CD4-positive, alpha-beta T cell treated with Interleukin-10 for 1 hour (primary cell): ENCODE data around the gene GABBR1.

Experiments used
- DNase-seq: peaks from one replicate; pipeline ENCODE4 v3.0.0-alpha.2; 2020

Gene GABBR1

DNA sequence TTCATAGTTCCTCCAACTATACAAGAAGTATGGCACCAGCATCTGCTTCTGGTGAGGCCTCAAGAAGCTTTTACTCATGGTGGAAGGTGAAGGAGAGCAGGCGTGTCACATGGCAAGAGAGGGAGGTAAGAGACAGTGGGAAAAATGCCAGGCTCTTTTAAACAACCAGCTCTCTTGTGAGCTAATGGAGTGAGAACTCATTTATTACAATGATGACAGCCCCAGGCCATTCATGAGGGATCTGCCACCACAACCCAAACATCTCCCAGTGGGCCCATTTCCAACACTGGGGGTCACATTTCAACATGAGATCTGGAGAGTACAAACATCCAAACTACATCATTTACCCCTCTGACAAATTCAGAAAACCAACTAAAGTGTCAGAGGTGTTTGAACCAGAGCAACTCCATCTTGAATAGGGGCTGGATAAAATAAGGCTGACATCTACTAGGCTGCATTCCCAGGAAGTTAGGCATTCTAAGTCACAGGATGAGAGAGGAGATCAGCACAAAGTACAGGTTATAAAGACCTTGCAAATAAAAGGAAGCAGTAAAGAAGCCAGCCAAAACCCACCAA, 71.3 kb downstream of the GABBR1 start:
- no peak for DNase-seq

DNA sequence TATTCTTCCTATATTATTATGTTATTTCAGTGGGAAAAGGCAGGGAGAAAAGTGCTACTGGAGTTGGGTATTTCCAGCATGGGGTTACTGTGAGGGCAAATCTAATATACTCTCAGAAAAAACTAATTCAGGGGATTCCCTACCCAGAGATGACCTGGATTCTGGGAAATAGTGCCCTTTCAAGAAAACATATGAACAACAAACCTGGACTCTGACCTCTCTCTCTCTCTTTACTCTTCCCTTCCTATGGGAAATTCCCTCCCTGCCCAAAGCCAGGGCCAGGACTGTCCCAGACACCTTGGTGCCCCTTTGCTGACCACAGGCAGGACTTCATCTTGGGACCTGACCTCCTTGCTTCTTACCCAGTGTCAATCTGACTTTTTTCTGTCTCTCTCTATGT, 71.9 kb downstream of the GABBR1 start:
- no peak for DNase-seq

DNA sequence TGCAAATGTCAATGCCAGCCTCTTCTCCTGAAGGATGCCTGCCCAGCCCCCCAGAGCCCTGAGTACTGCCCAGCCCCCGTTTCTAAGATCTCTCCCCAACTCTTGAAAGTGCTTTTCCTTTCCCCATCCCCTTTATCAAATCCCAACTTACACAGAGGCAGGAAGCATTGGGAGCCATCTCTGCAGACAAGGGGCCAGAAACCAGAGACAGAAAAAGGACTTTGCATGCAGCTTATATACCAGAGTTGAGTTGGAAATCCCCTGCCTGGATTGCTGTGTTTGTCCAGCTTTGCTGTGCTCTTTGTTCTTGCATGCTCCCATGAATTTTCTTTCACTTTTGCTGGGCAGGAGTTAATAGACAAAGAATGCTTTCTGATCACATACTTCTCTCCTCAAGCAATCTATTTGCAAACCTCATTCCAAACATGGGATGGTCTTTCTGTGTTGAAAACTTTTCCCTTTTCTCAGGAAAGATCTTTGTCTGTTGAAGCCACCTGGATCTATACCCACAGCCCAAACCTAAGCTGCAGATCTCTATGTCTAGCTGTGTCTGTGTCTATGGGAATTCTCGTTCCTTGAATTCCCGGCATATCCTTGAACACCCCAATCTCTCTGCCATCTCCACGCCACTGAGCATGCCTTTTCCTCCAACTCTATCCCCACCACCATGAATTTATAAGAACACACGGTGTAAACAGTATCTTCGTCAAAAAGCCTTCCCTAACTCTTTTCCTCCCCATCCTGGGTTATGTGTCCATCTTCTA, 73.3 kb downstream of the GABBR1 start, which contains the start of gene UBD:
TSS of gene UBD (minus strand) at position 209 of the 764 bp plus-strand sequence. CDS start at position 178, 31 bp downstream.
- DNase-seq = no peak

DNA sequence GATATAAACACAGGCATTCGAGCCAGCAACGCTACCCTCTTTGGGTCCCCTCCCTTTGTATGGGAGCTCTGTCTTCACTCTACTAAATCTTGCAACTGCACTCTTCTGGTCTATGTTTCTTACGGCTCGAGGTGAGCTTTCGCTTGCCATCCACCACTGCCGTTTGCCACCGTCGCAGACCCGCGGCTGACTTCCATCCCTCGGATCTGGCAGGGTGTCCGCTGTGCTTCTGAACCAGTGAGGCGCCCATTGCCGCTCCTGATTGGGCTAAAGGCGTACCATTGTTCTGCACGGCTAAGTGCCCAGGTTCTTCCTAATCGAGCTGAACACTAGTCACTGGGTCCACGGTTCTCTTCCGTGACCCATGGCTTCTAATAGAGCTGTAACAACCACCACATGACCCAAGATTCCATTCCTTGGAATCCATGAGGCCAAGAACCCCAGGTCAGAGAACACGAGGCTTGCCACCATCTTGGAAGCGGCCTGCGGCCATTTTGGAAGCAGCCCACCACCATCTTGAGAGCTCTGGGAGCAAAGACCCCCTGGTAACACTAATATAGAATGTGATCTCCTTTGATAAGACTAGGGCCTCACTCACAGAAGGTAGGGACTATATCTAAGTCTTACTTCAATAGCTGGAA, 74.4 kb downstream of the GABBR1 start:
- no peak for DNase-seq

DNA sequence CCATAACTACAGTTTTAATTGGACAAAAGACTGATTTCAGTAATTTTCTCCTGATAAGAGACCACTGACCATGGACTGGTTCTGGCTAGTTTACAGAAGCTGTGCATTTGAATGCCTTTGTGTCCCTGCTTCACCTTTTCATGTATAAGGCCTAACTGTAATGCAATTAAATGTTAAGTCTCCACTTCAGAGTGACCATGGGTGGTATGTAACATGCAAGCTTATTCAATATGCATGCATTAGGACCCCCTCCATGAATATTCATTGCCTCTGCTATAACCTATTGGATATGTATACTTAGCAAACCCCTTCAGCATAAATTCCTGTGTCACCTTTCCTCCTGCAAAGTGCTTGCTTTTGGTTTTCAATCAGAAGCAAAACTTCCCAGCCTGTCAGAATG, 75.7 kb downstream of the GABBR1 start:
- no peak for DNase-seq

DNA sequence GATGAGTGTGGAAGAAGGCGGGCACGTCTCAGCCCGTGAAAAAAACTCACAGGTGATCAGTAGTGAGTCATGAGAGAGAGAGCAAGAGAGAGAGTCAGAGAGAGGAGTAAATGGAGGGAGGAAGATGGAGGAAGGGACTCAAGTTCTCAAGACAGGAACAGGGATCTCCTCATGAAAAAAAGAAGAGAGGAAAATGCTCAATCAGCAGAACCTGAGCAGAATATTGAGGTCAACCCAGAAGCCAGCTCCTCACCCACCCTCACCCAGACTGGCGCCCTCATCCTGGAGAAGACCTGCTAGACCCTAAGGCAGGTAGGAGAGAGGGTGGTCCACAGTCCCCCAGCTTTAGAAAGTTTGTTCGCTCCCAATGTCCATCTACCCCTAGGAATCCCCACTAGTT, 78.2 kb downstream of the GABBR1 start:
- no peak for DNase-seq

DNA sequence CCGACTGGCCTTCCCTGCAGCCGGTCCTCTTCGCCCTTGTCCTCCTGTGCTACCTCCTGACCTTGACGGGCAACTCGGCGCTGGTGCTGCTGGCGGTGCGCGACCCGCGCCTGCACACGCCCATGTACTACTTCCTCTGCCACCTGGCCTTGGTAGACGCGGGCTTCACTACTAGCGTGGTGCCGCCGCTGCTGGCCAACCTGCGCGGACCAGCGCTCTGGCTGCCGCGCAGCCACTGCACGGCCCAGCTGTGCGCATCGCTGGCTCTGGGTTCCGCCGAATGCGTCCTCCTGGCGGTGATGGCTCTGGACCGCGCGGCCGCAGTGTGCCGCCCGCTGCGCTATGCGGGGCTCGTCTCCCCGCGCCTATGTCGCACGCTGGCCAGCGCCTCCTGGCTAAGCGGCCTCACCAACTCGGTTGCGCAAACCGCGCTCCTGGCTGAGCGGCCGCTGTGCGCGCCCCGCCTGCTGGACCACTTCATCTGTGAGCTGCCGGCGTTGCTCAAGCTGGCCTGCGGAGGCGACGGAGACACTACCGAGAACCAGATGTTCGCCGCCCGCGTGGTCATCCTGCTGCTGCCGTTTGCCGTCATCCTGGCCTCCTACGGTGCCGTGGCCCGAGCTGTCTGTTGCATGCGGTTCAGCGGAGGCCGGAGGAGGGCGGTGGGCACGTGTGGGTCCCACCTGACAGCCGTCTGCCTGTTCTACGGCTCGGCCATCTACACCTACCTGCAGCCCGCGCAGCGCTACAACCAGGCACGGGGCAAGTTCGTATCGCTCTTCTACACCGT, 79.5 kb downstream of the GABBR1 start:
- DNase-seq = peak; percentile 9

DNA sequence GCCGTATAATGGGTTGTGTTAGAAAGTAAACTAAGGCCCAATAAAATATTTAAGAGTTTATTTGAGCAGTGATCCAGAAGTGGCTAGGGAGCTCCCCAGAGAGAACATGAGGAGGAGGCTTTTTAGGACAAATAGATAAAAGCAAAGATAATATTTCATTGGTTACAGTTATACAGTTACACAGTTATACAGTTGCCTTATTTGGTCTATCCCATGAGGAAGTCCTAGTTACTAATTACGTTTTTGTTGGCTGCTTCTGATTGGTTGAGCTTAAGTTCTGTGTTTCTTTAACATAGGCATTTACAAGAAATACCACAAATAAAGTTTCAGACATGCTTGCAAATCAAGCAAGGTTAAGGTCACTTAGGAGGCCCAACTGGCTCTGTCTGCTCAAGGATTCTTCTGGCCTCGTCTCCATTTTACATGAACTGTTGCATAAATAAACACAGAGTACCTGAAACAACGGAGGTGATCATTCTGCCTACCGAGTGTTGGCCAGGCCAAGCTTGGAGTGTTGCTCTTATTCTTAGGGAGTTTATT, 80.4 kb downstream of the GABBR1 start:
- peak; percentile 81 for DNase-seq

DNA sequence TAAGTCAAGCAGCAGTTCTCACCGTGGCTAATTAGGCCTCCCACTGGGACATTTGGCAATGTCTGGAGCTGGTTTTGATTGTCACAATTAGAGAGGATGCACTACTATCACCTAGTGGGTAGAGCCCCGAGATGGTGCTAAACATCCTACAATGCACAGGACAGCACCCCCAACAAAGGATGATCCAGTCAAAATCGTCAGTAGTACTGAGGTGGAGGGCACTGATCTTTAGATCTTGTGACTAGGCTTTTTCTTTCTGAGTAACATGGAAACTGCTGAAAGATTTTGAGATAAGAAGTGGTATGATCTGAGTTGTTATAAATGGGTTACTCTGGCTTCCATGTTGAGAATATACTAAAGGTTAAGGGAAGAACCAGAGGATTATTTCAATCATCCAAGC, 85.4 kb downstream of the GABBR1 start:
- DNase-seq = no peak

DNA sequence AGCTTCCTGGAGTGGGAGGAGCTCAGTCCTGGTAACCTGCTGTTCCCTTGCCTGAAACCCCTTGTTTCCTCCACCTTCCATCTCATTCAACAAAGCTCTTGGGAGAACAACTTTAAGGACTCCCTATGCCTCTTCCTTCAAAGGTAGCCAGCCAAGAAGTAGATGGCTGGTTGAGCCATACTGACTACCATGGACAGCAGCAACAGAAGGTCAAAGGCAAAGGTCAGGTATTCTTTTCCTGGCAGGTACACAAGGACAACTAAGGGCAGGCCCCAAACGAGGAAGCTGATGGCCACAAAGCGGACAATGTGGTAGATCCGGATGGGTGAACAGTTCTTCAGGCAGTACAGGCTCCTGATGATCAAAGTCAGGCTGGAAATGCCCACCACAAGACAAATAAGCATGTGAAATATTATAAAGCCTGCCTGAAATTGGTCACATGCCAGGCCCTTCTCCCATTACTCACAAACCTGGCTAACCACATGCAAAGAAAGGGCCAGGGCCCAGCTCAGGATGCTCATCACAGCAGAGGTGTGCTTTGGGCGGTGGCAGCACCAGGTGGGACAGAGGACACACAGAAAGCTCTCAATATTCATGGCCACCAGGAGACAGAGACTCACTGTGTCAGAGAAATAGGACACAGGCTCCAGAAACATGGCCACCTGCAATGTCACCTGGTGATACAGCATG, 95.1 kb downstream of the GABBR1 start:
- no peak for DNase-seq

DNA sequence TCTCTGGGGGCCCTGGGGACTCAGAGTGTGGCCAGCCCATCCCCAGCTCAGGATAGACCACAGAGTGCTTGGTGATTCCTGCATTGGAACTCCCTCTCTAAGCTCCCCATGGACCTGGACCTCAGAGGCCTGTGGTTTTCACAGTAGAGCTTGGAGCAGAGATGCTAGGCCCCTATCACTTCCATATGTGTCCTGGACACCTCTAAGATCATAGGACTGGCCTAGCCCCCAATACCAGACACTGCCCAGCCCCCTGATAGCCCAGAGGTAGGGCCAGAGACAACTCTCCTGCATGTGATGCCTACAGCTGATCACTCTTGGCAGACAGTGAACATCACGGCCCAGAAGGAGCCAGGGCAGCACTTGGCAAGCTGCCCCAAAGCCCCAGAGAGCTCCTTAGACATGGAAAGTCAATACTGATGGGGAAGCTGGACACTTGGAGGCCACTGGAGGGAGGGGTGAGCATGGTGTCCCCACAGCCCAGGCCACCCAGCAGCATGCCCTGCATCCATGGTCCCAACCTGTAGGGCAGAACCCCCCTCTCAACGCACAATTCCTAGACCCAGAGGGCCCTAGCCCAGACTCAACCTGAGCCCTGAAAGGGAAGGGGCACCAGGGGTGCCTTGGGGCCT, 100.5 kb downstream of the GABBR1 start:
- DNase-seq = no peak

DNA sequence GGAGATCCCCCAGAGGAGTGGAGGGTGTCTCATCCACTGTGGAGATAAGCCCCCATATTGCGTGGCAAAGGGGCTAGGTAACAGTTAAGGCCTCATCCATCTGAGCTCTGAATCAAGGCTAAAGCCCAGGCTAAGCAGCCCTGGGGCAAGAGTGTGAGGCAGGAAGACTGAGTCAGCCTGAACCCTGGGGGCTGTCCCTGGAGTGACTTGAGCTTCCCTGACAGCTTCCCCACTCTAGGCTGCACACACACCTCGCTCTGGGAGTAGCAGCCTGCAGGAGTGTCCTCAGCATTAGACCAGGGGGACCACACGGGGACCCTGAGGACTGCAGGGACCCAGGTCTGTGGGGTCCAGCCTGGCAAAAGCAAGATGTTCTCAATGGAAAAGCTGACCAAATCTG, 101.3 kb downstream of the GABBR1 start:
- DNase-seq = no peak

DNA sequence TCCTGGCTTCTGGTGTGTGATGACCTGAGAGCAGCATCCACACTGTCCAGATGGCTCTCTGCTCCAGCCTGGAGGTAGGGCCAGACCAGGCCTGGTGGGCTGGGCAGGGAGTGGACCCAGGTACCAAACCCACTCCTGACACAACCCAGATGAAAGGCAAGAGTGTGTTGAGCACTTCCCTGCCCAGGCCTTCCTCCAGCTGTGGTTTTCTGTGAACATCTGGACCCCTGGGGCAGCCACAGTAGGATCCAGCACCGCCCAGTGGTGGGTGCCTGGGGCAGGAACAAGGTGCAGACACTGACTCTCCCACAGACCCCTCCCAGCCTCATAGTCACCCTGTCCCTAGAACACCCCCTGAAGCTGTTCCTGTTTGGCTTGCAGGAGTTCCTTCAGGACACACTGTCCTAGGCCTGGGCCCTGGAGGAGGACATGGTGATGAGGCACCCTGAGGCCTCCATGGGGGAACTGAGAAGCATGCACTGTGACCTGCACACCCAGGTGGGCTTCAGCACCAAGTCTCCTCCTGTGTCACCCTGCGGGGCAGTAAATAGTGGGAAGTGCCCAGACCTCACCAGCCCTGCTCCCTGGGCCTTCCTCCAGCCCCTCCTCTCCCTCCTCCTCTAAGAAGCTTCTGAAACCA, 102.2 kb downstream of the GABBR1 start:
- DNase-seq = no peak

DNA sequence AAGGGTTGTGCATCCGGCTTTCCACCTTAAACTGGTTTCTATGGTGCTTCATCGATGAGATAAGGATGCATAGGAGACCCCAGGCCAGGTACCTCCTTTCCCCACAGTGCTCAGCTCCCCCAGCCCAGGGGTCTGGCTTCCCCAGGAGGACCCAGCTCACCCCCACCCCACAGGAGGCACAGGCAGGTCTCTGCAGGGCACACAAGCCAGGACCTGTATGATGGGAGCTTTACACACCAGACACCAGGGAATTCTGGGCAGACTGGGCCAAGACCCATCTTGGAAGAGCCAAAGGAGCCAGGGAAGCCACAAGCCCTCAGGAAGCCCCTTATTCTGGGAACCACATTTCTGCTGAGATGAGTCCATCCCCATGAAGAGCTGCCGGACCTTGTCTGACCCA, 103.0 kb downstream of the GABBR1 start:
- no peak for DNase-seq

DNA sequence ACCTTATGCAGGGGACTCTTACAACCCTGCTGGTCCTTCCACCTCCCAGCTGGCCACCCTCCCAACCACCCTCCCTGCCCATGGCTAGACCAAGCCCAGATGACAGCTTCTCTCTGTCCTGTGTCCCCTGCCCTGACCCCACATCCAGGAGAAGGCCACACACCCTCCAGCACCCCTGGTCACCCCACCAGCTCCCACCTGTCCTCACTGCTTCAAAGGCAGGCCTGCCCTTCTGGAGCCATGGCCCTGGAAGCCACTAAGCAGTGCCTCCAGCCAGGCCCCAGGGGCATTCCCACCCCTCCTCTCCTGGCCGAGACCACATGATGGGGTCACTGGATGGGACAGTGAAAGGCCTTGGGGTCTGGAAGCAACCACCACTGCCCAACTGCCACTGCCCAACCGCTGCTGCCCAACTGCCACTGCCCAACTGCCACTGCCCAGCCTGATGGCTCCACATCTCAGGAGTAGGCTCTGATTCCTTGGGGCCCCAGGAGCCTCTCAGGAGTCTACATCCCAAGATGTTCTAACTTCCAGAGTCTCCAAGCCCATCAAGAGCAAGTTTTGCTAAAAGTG, 103.9 kb downstream of the GABBR1 start:
- DNase-seq = no peak

DNA sequence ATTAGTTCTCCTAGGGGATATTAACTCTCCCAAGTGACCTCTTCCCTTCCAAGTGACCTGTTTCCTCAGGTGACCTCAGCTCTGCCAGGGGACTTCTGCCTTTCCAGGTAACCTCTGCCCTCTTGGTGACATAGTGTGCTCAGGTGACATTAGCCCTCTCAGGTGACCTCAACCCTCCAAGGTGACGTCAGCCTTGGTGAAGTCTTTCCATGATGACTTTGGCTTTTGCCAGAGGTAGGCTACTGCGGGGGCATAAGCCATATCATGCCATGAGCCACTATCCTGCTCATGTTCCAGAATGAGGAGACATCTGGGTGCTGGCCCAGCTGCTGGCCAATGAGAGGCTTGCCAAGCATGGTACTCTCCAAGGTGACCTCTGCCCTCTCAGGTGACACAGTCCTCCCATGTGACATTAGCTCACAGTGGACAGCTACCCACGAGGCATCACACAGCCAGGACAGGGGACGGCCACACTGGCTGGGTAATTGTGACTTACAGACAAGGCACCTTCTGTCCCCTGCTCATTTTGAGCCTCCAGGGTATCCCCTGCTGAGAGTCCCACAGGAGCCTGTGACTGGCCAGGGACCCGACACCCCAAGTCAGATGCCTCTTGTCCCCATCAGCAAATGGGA, 104.6 kb downstream of the GABBR1 start:
- DNase-seq = no peak

DNA sequence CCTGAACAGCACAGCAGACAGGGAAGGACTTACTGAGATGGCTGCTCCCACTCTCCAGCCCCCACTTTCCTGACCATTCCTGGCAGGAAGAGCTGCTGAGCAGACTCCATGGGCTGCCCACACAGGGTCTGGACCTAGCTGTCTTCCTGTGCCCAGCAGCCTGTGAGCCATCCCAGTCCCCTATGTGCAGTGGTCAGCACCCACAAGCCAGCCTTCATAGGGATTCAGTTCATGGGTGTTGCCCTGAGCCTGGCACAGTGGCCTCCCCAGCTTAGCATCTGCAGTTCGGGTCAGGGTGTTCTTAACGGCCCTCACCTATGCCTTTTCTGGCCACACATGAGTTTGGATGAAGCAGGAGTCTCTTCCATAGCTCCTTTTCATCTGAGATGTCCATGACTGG, 105.4 kb downstream of the GABBR1 start:
- no peak for DNase-seq

DNA sequence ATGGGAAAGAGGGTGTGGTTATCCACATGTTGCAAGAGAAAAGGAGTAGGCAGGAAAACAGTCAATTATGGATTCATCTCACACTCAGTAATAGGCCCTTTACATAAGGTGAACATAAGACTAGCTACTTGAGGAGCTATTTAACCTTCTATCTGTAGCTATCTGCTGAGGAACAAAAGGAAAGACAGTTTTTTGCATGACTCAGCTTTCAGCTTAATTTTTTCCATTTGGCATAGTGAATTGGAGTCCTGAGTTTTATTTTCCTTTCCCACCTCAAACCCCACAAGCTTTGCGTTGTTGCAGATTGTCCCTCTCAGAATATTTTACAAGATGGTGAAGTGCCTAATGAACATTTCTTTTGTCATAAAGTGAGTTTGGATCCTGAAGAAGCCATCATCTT, 105.9 kb downstream of the GABBR1 start:
- DNase-seq = no peak

DNA sequence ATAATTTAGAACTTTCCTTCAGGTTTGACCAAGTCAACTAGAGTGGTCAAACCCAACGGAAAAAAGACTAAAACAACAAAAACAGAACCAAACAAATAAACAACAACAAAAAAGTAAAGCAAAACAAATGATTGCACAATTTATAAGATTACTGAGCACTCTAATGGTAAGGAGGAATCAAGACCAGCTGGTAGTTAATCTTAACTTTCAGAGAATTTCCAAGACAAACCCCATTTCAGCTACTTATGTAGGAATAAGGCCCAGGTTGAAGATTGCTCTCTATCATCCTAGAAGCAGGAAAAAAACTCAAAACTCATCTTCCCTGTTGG, 107.7 kb downstream of the GABBR1 start:
- no peak for DNase-seq

DNA sequence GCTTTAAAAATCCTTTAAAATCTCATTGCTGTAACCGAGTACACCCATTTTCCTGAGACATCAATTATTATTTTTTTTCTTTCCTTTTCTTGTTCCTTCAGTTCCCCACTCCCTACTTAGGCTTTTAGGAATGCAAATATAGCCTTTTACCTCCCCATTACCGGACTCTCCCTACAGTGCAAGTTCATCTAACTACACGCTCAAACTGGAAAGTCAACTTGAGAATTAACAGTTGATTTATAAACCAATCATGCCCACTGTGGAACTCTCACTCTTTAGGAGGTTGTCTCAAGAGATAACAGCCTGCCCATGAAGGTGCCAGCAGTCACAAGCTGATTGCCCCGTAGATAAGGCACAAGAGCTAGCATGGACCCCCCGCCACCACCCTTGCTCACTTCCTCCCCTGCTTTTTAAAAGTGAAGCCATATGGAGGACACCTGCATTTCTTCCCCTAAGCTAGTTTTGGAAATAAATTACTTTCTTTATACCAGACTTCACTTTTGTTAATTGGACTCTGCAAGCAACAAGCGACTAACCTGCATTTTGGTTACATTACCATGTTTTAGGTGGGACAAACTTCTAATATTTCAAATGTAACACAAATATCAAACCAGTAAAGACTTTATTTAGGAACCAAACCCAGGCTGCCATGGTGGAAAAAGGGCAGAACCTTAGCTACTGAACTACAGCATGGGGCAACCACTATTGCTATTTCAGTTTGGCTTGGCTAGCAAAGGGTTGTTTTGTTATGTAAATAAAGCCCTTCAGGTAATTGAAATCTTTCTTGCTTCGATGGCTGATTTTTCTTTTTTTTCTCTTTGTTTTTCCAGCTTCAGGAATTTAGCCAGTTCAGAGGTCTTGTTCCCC, 108.3 kb downstream of the GABBR1 start:
- DNase-seq = no peak
